ENCODE measurements around the gene SLC25A45.
"Not testable (repeated sequence)": the region's sequence is repeated elsewhere in the genome, so short reads cannot be mapped to it uniquely, and the experiment has no call there.

Gene SLC25A45

GRCh38 chr11:65416841-65417701 is 34.6 kb upstream of the SLC25A45 start:
- H3K27ac Mint-ChIP-seq: peak overlapping the region; percentile 100
- no peaks in the 10 kb centered on the region for H3K27me3 Mint-ChIP-seq
- peaks cover 53% of the 10 kb centered on the region for H3K4me1 Mint-ChIP-seq (ENCODE audit: low read depth)
- H3K9me3 Mint-ChIP-seq: no peaks in the 10 kb centered on the region
- peak overlapping the region; percentile 99 for H3K4me3 Mint-ChIP-seq
- no peaks in the 10 kb centered on the region for H3K36me3 Mint-ChIP-seq (ENCODE audit: low read depth)

GRCh38 chr11:65416341-65416824 is 33.9 kb upstream of the SLC25A45 start:
- Mint-ChIP-seq H3K9me3 (no peaks in the 10 kb centered on the region), H3K4me3 (peak overlapping the region; percentile 99), H3K36me3 (ENCODE audit: low read depth) (no peaks in the 10 kb centered on the region), H3K4me1 (ENCODE audit: low read depth) (peaks cover 53% of the 10 kb centered on the region), H3K27me3 (no peaks in the 10 kb centered on the region), H3K27ac (peak overlapping the region; percentile 100)

GRCh38 chr11:65415499-65416340 is 33.3 kb upstream of the SLC25A45 start:
- no peaks in the 10 kb centered on the region for H3K27me3 Mint-ChIP-seq
- H3K36me3 Mint-ChIP-seq (ENCODE audit: low read depth): peaks cover 4% of the 10 kb centered on the region
- H3K9me3 Mint-ChIP-seq: no peaks in the 10 kb centered on the region
- peak overlapping the region; percentile 58 for H3K27ac Mint-ChIP-seq
- peaks cover 50% of the 10 kb centered on the region for H3K4me1 Mint-ChIP-seq (ENCODE audit: low read depth)
- H3K4me3 Mint-ChIP-seq: peak overlapping the region; percentile 99

DNA sequence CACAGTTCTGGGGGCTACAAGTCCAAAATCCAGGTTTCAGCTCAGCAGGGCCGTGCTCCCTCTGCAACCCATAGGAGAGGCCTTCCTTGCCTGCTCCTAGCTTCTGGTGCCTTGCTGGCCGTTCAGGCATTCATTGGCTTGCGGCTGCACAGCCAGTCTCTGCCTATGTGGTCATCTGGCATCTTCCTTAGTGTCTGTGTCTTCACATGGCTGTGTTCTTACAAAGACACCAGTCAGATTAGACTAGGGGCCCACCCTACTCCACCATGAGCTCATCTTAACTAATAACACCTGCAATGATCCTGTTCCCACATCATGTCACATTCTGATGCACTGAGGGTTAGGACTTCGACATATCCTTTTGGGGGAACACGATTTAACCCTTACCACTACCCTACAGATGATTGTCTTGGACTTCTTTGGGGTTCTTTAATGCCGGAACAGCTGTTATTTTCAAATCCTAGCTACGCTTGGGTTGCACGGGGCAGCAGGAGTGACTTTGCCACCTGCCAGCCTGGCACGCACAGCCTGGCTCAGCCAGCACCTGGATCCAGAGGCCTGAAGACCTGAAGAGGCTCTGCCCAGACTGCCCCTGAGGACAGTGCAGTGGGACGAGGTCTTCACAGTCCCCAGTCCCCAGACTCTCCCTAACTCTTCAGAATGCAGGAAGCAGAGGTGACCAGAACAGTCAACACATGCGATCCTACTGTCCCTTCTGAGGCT is 32.5 kb upstream of the SLC25A45 start:
- H3K9me3 Mint-ChIP-seq: no peaks in the 10 kb centered on the region
- H3K4me1 Mint-ChIP-seq (ENCODE audit: low read depth): peaks cover 43% of the 10 kb centered on the region
- no peaks in the 10 kb centered on the region for H3K27me3 Mint-ChIP-seq
- H3K27ac Mint-ChIP-seq: no peak overlapping the region
- H3K4me3 Mint-ChIP-seq: no peak overlapping the region
- peaks cover 5% of the 10 kb centered on the region for H3K36me3 Mint-ChIP-seq (ENCODE audit: low read depth)

DNA sequence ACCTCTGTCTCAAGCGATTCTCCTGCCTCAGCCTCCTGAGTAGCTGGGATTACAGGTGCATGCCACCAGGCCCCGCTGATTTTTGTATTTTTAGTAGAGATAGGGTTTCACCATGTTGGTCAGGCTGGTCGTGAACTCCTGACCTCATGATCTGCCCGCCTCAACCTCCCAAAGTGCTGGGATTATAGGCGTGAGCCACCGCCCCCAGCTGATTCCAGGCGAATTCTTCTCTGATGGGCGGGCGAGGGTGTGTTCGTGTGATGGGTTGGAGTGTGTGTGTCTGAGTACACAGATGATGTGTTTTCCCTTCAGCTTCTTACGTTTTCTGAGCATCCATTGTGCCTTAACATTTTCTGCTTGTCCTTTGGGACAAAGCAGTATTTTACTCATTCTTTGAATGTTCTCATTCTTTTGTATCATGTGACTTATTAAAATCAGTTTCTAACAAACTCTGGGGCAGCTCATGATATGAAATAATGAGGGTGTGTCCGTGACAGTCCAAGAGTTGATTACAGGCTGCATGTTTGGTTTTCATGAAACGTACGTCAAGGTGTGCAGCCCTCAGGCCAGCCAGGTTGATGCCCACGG is 30.7 kb upstream of the SLC25A45 start:
- not testable (repeated sequence) for H3K27me3 Mint-ChIP-seq, H3K9me3 Mint-ChIP-seq, H3K4me3 Mint-ChIP-seq, H3K27ac Mint-ChIP-seq
- H3K36me3 Mint-ChIP-seq (ENCODE audit: low read depth): peaks cover 17% of the 10 kb centered on the region
- peaks cover 34% of the 10 kb centered on the region for H3K4me1 Mint-ChIP-seq (ENCODE audit: low read depth)

GRCh38 chr11:65412271-65413076 is 30.0 kb upstream of the SLC25A45 start:
- Mint-ChIP-seq H3K4me3 (no peak overlapping the region), H3K27ac (no peak overlapping the region), H3K9me3 (no peaks in the 10 kb centered on the region), H3K36me3 (ENCODE audit: low read depth) (peaks cover 17% of the 10 kb centered on the region), H3K27me3 (no peaks in the 10 kb centered on the region), H3K4me1 (ENCODE audit: low read depth) (peaks cover 27% of the 10 kb centered on the region)

DNA sequence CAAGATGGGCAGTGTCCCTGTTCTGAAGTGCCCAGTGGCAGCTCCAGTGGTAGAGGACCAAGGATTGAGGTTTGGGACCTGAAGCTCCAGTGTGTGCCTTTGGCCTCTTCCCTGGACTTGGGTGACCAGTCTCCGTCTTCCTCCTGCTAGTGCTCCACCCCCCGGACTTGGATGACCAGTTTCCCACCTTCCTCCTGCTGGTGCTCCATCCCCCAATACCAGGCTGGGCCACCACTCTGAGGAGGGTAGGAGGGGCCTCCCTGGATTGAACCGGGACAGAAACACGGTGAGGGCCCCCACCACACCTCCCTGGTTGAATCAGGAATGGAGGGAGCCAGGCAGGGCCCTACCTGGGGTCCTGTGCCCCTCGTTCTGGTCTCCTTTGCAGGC is 29.2 kb upstream of the SLC25A45 start:
- Mint-ChIP-seq H3K27ac (no peak overlapping the region), H3K4me1 (ENCODE audit: low read depth) (peaks cover 19% of the 10 kb centered on the region), H3K9me3 (no peaks in the 10 kb centered on the region), H3K4me3 (no peak overlapping the region), H3K36me3 (ENCODE audit: low read depth) (peaks cover 17% of the 10 kb centered on the region), H3K27me3 (no peaks in the 10 kb centered on the region)

DNA sequence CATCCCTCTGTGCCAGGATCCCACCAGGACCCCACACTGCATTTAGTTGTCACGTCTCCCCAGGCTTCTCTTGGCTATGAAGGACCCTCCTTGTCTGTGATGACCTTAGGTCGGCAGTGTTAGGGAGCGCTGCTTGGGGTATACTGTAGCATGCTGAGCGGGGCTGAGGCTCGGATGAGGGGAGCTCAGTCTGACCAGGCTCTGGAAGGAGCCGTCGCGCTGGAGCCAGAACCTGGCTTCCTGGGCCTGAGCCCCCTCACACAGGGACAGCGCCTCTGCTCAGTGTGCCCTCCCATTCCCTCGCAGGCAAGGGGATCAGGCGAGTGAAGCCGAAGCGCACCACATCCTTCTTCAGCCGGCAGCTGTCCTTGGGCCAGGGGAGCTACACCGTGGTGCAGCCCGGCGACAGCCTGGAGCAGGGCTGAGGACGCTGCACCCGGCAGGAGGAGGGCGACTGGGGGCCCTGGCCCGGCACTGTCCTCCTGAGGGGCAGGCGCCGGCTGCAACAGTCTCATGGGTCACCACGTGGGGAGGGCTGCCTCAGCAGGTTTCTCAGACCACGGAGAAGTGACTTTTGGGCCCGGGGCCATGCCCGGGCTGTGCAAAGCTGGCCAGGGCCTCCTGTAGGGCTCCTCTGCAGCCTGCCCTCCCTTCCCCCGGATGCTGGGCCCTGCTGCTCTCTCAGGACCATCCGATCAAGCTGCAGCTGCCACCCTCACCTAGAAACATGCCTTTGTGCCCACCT is 28.7 kb upstream of the SLC25A45 start:
- Mint-ChIP-seq H3K4me1 (ENCODE audit: low read depth) (peaks cover 14% of the 10 kb centered on the region), H3K4me3 (no peak overlapping the region), H3K27ac (no peak overlapping the region), H3K27me3 (no peaks in the 10 kb centered on the region), H3K9me3 (no peaks in the 10 kb centered on the region), H3K36me3 (ENCODE audit: low read depth) (peaks cover 17% of the 10 kb centered on the region)

DNA sequence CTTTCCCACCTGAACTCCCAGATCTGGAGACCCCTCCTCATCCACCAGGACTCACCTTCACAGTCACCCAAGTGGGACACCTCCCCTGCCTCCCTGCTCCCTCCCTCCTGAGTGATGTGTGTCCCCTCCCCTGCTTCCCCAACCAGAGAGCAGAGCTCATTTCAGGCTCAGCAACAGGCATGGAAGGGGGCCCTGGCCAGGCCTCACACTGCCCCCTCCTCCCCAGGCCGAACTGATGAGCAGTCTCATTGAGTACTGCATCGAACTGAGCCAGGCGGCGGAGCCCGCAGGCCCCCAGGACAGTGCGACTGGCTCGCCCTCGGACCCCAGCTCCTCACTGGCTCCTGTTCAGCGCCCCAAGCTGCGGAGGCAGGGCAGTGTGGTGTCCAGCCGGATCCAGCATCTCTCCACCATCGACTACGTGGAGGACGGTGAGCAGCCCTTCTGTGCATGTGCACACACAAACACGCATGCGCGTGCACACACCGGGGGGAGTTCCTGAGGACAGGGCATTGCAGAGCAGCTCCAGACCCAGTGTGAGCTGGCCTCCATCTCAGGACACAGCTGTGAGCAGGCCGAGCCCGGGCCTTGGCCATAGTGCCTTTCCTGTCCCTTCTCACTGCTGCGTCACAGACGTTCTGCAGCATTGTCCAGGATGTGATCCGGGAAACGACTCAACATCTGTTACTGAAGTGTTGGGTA is 22.3 kb upstream of the SLC25A45 start:
- H3K4me3 Mint-ChIP-seq: no peak overlapping the region

GRCh38 chr11:65404210-65404609 is 21.8 kb upstream of the SLC25A45 start:
- Mint-ChIP-seq H3K36me3 (ENCODE audit: low read depth) (peaks cover 25% of the 10 kb centered on the region), H3K4me1 (ENCODE audit: low read depth) (peaks cover 18% of the 10 kb centered on the region), H3K27me3 (no peaks in the 10 kb centered on the region), H3K4me3 (no peak overlapping the region), H3K27ac (no peak overlapping the region), H3K9me3 (no peaks in the 10 kb centered on the region)

More for the DNA sequence above, 22.3 kb upstream of the SLC25A45 start:
- no peaks in the 10 kb centered on the region for H3K27me3 Mint-ChIP-seq
- H3K36me3 Mint-ChIP-seq (ENCODE audit: low read depth): peaks cover 27% of the 10 kb centered on the region
- H3K9me3 Mint-ChIP-seq: no peaks in the 10 kb centered on the region
- H3K27ac Mint-ChIP-seq: no peak overlapping the region
- peaks cover 20% of the 10 kb centered on the region for H3K4me1 Mint-ChIP-seq (ENCODE audit: low read depth)

DNA sequence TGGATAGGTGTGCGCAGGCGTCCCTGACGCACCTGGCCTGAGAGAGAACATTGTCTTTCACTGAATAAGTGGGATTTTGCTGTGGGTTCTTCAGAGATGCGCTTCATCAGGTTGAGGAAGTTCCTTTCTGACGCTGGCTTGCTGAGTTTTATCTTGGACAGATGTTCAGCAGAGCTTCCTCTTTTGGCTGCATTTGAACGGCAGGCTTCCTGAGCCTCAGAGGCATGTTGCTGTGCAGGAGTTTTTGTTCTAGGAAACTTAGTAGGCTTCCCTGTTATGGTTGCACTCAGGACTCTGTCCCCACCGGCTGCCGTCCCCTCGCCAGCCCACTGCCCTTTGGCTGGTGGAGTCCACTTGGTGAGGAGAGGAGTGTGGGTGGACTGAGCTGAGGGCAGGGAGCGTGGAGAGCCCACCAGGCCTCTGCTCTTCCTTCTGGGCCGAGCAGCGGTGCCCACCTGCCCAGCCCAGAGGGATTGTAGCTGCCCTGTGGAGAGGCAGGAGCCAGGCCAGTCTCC is 21.2 kb upstream of the SLC25A45 start:
- no peaks in the 10 kb centered on the region for H3K27me3 Mint-ChIP-seq
- no peaks in the 10 kb centered on the region for H3K9me3 Mint-ChIP-seq
- H3K4me3 Mint-ChIP-seq: no peak overlapping the region
- H3K4me1 Mint-ChIP-seq (ENCODE audit: low read depth): peaks cover 17% of the 10 kb centered on the region
- H3K27ac Mint-ChIP-seq: no peak overlapping the region
- H3K36me3 Mint-ChIP-seq (ENCODE audit: low read depth): peaks cover 20% of the 10 kb centered on the region

DNA sequence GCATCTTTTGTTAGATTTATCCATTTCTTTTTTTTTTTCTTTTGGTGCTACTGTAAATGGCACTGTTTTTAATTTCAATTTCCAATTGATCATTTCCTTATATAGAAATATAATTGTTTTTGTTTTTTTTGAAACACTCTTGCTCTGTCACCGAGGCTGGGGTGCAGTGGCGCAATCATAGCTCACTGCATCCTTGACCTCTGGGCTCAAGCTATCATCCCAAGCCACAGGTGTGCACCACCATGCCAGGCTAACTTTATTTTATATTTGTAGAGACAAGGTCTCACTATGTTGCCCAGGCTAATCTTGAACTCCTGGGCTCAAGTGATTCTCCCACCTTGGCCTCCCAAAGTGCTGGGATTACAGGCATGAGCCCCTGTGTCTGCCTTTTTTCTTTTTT is 20.3 kb upstream of the SLC25A45 start:
- Mint-ChIP-seq H3K9me3 (no peaks in the 10 kb centered on the region), H3K27me3 (no peaks in the 10 kb centered on the region), H3K36me3 (ENCODE audit: low read depth) (peaks cover 23% of the 10 kb centered on the region), H3K27ac (no peak overlapping the region), H3K4me1 (ENCODE audit: low read depth) (peaks cover 14% of the 10 kb centered on the region), H3K4me3 (no peak overlapping the region)

All from stimulated activated naive CD8-positive, alpha-beta T cell treated with anti-CD3 and anti-CD28 coated beads, Interleukin-15, Interleukin-2, amounts not matched to agents 100 ng/mL and 50 ng/mL, for 24 hours (primary cell).